Astrocyte (in vitro differentiated cells and primary cell): Measurements from ENCODE around the gene S100A1. TPM values are rescaled to one million over a fixed set of nuclear protein-coding genes. Genes with fewer than 3 reads are reported as not detected.

ENCODE experiments used
- DNase-seq: peaks from one replicate; pipeline ENCODE4 v3.0.0-alpha.2; 2010; ENCODE audit warnings: low read depth
- FAIRE-seq: peaks from 2 replicates; lab custom pipeline; 2011; peaks lifted over from hg19 to GRCh38; lab: Jason Lieb, UNC
- H2AFZ ChIP-seq: 2 replicates; pipeline ENCODE4 v1.6.0; 2012; ENCODE audit warnings: low read depth, low read length, inconsistent platforms
- H3K27ac ChIP-seq: 2 replicates; pipeline ENCODE4 v1.5.1; 2011; ENCODE audit warnings: low read depth, low read length, inconsistent platforms
- H3K27me3 ChIP-seq: 2 replicates; pipeline ENCODE4 v1.6.0; 2011; ENCODE audit warnings: low read length, inconsistent platforms; ENCODE audit not compliant: insufficient read depth
- H3K36me3 ChIP-seq: 2 replicates; pipeline ENCODE4 v1.5.1; 2011; ENCODE audit warnings: low read length, inconsistent platforms; ENCODE audit not compliant: insufficient read depth
- H3K4me1 ChIP-seq: 2 replicates; pipeline ENCODE4 v1.5.1; 2011; ENCODE audit warnings: low read length, inconsistent platforms; ENCODE audit not compliant: insufficient read depth
- H3K4me2 ChIP-seq: 2 replicates; pipeline ENCODE4 v1.6.0; 2012; ENCODE audit warnings: low read length, inconsistent platforms
- H3K4me3 ChIP-seq: 2 replicates; pipeline ENCODE4 v1.5.1; 2011; ENCODE audit warnings: low read depth, mild to moderate bottlenecking, low read length, inconsistent platforms; ENCODE audit not compliant: insufficient read depth
- H3K79me2 ChIP-seq: 2 replicates; pipeline ENCODE4 v1.6.0; 2012; ENCODE audit warnings: mild to moderate bottlenecking, low read length, inconsistent platforms; ENCODE audit not compliant: insufficient read depth
- H3K9ac ChIP-seq: 2 replicates; pipeline ENCODE4 v1.6.0; 2012; ENCODE audit warnings: mild to moderate bottlenecking, low read length, inconsistent platforms
- H3K9me3 ChIP-seq: 2 replicates; pipeline ENCODE4 v1.5.1; 2012; ENCODE audit warnings: low read depth, mild to moderate bottlenecking, low read length, inconsistent platforms; ENCODE audit not compliant: insufficient read depth
- H4K20me1 ChIP-seq: 2 replicates; pipeline ENCODE4 v1.6.0; 2012; ENCODE audit warnings: low read length, inconsistent platforms; ENCODE audit not compliant: insufficient read depth
- H3K27ac Mint-ChIP-seq: one replicate; pipeline ENCODE4 v1.8.0; 2021; ENCODE audit warnings: mild to moderate bottlenecking, mixed read lengths; ENCODE audit not compliant: unreplicated experiment
- H3K27me3 Mint-ChIP-seq: one replicate; pipeline ENCODE4 v1.8.0; 2021; ENCODE audit warnings: low read depth, mixed read lengths; ENCODE audit not compliant: unreplicated experiment
- H3K36me3 Mint-ChIP-seq: one replicate; pipeline ENCODE4 v1.8.0; 2021; ENCODE audit warnings: low read depth, mixed read lengths; ENCODE audit not compliant: unreplicated experiment
- H3K4me1 Mint-ChIP-seq: one replicate; pipeline ENCODE4 v1.8.0; 2021; ENCODE audit warnings: low read depth, mixed read lengths; ENCODE audit not compliant: unreplicated experiment
- H3K4me3 Mint-ChIP-seq: one replicate; pipeline ENCODE4 v1.8.0; 2021; ENCODE audit warnings: mild to moderate bottlenecking, moderate library complexity, mixed read lengths; ENCODE audit not compliant: unreplicated experiment
- H3K9me3 Mint-ChIP-seq: one replicate; pipeline ENCODE4 v1.8.0; 2021; ENCODE audit warnings: mild to moderate bottlenecking, mixed read lengths; ENCODE audit not compliant: unreplicated experiment
- CTCF ChIP-seq: IDR thresholded peaks from 2 replicates; pipeline ENCODE4 v1.5.1; 2011; ENCODE audit warnings: low read depth, mild to moderate bottlenecking, inconsistent platforms, low read length, moderate library complexity; ENCODE audit not compliant: insufficient read depth
- EZH2 ChIP-seq: IDR thresholded peaks from 2 replicates; pipeline ENCODE4 v1.6.1; 2012; ENCODE audit warnings: mild to moderate bottlenecking, low read length, inconsistent platforms; ENCODE audit not compliant: insufficient read depth
- total RNA-seq: library from RNA; stranded (reverse); gene quantifications from 2 replicates; pipeline ENCODE4 v1.2.1, GENCODE V29; 2021

S100A1 gene
- total RNA-seq, 1 donor from 2014 or later: 1.7 TPM

GRCh38 chr1:153614189-153614900 is 13.9 kb upstream of the S100A1 start:
- DNase-seq: no peak
- no peak for TF ChIP-seq CTCF
- no peak for TF ChIP-seq EZH2
- FAIRE-seq: no peak
- peaks cover 9% of the 10 kb centered on the region for H3K36me3 Mint-ChIP-seq
- Histone ChIP-seq H3K36me3 (peaks cover under 1% of the 10 kb centered on the region), H3K79me2 (peaks cover 41% of the 10 kb centered on the region), H4K20me1 (peaks cover 7% of the 10 kb centered on the region), H3K27me3 (no peaks in the 10 kb centered on the region), H3K4me3 (no peak overlapping the region), H3K4me1 (peaks cover 29% of the 10 kb centered on the region), H3K27ac (no peak overlapping the region), H3K9me3 (no peaks in the 10 kb centered on the region), H2AFZ (no peak overlapping the region), H3K4me2 (no peak overlapping the region), H3K9ac (no peak overlapping the region)
- H3K4me1 Mint-ChIP-seq: peaks cover 12% of the 10 kb centered on the region
- no peaks in the 10 kb centered on the region for H3K27me3 Mint-ChIP-seq
- H3K4me3 Mint-ChIP-seq: peak overlapping the region; percentile 6
- no peaks in the 10 kb centered on the region for H3K9me3 Mint-ChIP-seq
- H3K27ac Mint-ChIP-seq: no peak overlapping the region

GRCh38 chr1:153614906-153615305 is 13.3 kb upstream of the S100A1 start:
- Histone ChIP-seq H2AFZ (no peak overlapping the region), H3K27ac (no peak overlapping the region), H3K4me2 (no peak overlapping the region), H3K79me2 (peaks cover 36% of the 10 kb centered on the region), H3K4me1 (peaks cover 23% of the 10 kb centered on the region), H3K27me3 (no peaks in the 10 kb centered on the region), H3K36me3 (peaks cover 6% of the 10 kb centered on the region), H4K20me1 (peaks cover 7% of the 10 kb centered on the region), H3K4me3 (no peak overlapping the region), H3K9me3 (no peaks in the 10 kb centered on the region), H3K9ac (no peak overlapping the region)
- TF ChIP-seq CTCF: no peak
- no peak for TF ChIP-seq EZH2
- DNase-seq: no peak
- no peak for FAIRE-seq
- H3K4me3 Mint-ChIP-seq: no peak overlapping the region
- no peak overlapping the region for H3K27ac Mint-ChIP-seq
- peaks cover 2% of the 10 kb centered on the region for H3K9me3 Mint-ChIP-seq
- peaks cover 12% of the 10 kb centered on the region for H3K36me3 Mint-ChIP-seq
- peaks cover 8% of the 10 kb centered on the region for H3K4me1 Mint-ChIP-seq
- no peaks in the 10 kb centered on the region for H3K27me3 Mint-ChIP-seq

- H3K9me3 ChIP-seq: no peaks in the 10 kb centered on the region
- peaks cover 7% of the 10 kb centered on the region for H4K20me1 ChIP-seq
- H3K36me3 ChIP-seq: peaks cover 9% of the 10 kb centered on the region
- H3K4me1 Mint-ChIP-seq: peaks cover 6% of the 10 kb centered on the region
- FAIRE-seq (no peak), DNase-seq (no peak)
- peaks cover 18% of the 10 kb centered on the region for H3K4me1 ChIP-seq
- H3K36me3 Mint-ChIP-seq: peaks cover 12% of the 10 kb centered on the region
- H3K27me3 Mint-ChIP-seq: no peaks in the 10 kb centered on the region
- no peak overlapping the region for H2AFZ ChIP-seq
- no peak overlapping the region for H3K4me2 ChIP-seq
- no peak overlapping the region for H3K27ac Mint-ChIP-seq
- H3K27ac ChIP-seq: no peak overlapping the region
- H3K9ac ChIP-seq: no peak overlapping the region
- peaks cover 2% of the 10 kb centered on the region for H3K9me3 Mint-ChIP-seq
- TF ChIP-seq CTCF (no peak), EZH2 (no peak)
- no peak overlapping the region for H3K4me3 Mint-ChIP-seq
- no peaks in the 10 kb centered on the region for H3K27me3 ChIP-seq
- no peak overlapping the region for H3K4me3 ChIP-seq
- H3K79me2 ChIP-seq: peaks cover 31% of the 10 kb centered on the region
These were observed 12.8 kb upstream of the S100A1 start for GRCh38 chr1:153615406-153615805.
